Measurements from ENCODE around the gene TNFRSF12A. TPM values are rescaled to one million over a fixed set of nuclear protein-coding genes. Genes with fewer than 3 reads are reported as not detected.
A peak's percentile ranks its signal among the peaks of the same experiment; 100 is the strongest.

The TNFRSF12A gene
- total RNA-seq, 2 experiments from 2014 or later, result 6.1 to 7.5 TPM

DNA sequence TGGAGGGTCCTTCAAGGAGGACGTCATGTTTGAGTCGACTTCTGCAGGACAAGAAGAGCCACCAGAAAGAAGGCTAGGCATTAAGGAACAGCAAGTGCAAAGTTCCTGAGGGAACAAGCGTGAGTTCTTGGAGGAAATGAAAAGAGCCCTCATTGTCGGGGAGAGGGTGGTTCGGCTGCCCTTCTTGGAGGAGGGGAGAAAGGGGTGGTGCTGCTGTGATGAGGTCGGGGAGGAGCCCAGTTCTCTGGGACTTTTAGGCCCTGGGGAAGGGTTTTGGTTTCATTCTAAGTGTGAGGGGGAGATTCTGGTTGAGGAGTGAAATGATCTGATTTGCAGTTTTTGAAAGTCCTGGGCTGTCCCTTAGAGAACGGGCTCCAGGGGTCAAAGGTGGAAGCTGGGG is 12.5 kb downstream of the TNFRSF12A start:
- H3K27me3 Mint-ChIP-seq, result peaks cover 61% of the 10 kb centered on the region
- ChIA-PET POLR2A (interaction anchor here (1.1 to 9.3 kb wide), 6 partner anchors 9 to 43 kb away, joined by 3 to 72 read pairs (median 4); partner anchors contain the start of genes HCFC1R1, IL32, MMP25 and THOC6), CTCF (interaction anchor here (1.0 to 10.4 kb wide), 13 partner anchors 10 to 118 kb away, joined by 3 to 209 read pairs (median 15); partner anchors contain the start of genes CLDN6, HCFC1R1, MMP25 and PKMYT1)

GRCh38 chr16:3035289-3035971 is 15.3 kb downstream of the TNFRSF12A start:
- CTCF ChIA-PET, result interaction anchor here (1.2 to 10.4 kb wide), 7 partner anchors 12 to 95 kb away, joined by 3 to 209 read pairs (median 6); partner anchors contain the start of genes CLDN6, HCFC1R1, THOC6 and TNFRSF12A
- Mint-ChIP-seq H3K36me3 (ENCODE audit: low read depth) (no peaks in the 10 kb centered on the region), H3K4me1 (peaks cover 24% of the 10 kb centered on the region), H3K9me3 (no peaks in the 10 kb centered on the region), H3K4me3 (no peak overlapping the region), H3K27me3 (peaks cover 69% of the 10 kb centered on the region), H3K27ac (no peak overlapping the region)
- DNase-seq, result no peak
- POLR2A ChIA-PET, result interaction anchor here (0.8 to 9.3 kb wide), 5 partner anchors 8 to 100 kb away, joined by 3 to 72 read pairs (median 6); partner anchors contain the start of genes MMP25 and ZNF213

More for the DNA sequence above, 12.5 kb downstream of the TNFRSF12A start:
- H3K9me3 Mint-ChIP-seq, result no peaks in the 10 kb centered on the region
- H3K4me3 Mint-ChIP-seq, result no peak overlapping the region
- no peak overlapping the region for H3K27ac Mint-ChIP-seq
- DNase-seq, result no peak
- peaks cover 44% of the 10 kb centered on the region for H3K4me1 Mint-ChIP-seq
- no peaks in the 10 kb centered on the region for H3K36me3 Mint-ChIP-seq (ENCODE audit: low read depth)

GRCh38 chr16:3035972-3036725 is 16.0 kb downstream of the TNFRSF12A start:
- no peak overlapping the region for H3K4me3 Mint-ChIP-seq
- no peaks in the 10 kb centered on the region for H3K9me3 Mint-ChIP-seq
- H3K27ac Mint-ChIP-seq, result no peak overlapping the region
- no peaks in the 10 kb centered on the region for H3K36me3 Mint-ChIP-seq (ENCODE audit: low read depth)
- ChIA-PET CTCF (interaction anchor here (0.9 to 10.4 kb wide), 6 partner anchors 8 to 94 kb away, joined by 3 to 209 read pairs (median 12); partner anchors contain the start of gene ZNF213), POLR2A (interaction anchor here (1.3 to 9.3 kb wide), 3 partner anchors 8 to 23 kb away, joined by 6 to 72 read pairs (median 58); partner anchors contain the start of gene MMP25)
- H3K4me1 Mint-ChIP-seq, result peaks cover 24% of the 10 kb centered on the region
- peaks cover 68% of the 10 kb centered on the region for H3K27me3 Mint-ChIP-seq
- DNase-seq, result no peak

- H3K4me1 Mint-ChIP-seq, result peaks cover 22% of the 10 kb centered on the region
- POLR2A ChIA-PET, result interaction anchor here (0.6 to 9.3 kb wide), 2 partner anchors 12 to 93 kb away, joined by 3 to 72 read pairs; no protein-coding TSS in a partner anchor
- DNase-seq, result no peak
- CTCF ChIA-PET, result interaction anchor here (0.9 to 3.6 kb wide), 3 partner anchors 9 to 80 kb away, joined by 3 to 20 read pairs (median 4); no protein-coding TSS in a partner anchor
- no peak within 1 kb of the TSS for H3K4me3 Mint-ChIP-seq
- H3K9me3 Mint-ChIP-seq, result no peaks in the 10 kb centered on the region
- peaks cover 68% of the 10 kb centered on the region for H3K27me3 Mint-ChIP-seq
- no peak within 1 kb of the TSS for H3K27ac Mint-ChIP-seq
- no peaks in the 10 kb centered on the region for H3K36me3 Mint-ChIP-seq (ENCODE audit: low read depth)
Observed at GRCh38 chr16:3036726-3037315, 16.7 kb downstream of the TNFRSF12A start, which contains the start of gene BICDL2. Gene BICDL2 (minus strand): TSS chr16:3036944. CDS start chr16:3035496, 1,448 bp downstream.

- Mint-ChIP-seq H3K9me3 (no peaks in the 10 kb centered on the region), H3K4me1 (peaks cover 15% of the 10 kb centered on the region), H3K4me3 (no peak overlapping the region), H3K36me3 (ENCODE audit: low read depth) (no peaks in the 10 kb centered on the region), H3K27me3 (peaks cover 54% of the 10 kb centered on the region), H3K27ac (no peak overlapping the region)
- ChIA-PET CTCF (interaction anchor here (0.6 to 3.6 kb wide), 6 partner anchors 10 to 130 kb away, joined by 3 to 20 read pairs (median 3); no protein-coding TSS in a partner anchor), POLR2A (interaction anchor here (1.2 to 2.4 kb wide), 5 partner anchors 9 to 18 kb away, joined by 4 to 9 read pairs (median 5); partner anchors contain the start of genes HCFC1R1 and TNFRSF12A)
- no peak for DNase-seq
Observed at GRCh38 chr16:3038256-3038655, 18.1 kb downstream of the TNFRSF12A start.

- ChIA-PET POLR2A (interaction anchor here (0.8 to 2.4 kb wide), 7 partner anchors 10 to 20 kb away, joined by 3 to 9 read pairs (median 5); partner anchors contain the start of genes HCFC1R1 and TNFRSF12A), CTCF (interaction anchor here (0.7 to 3.6 kb wide), 5 partner anchors 9 to 130 kb away, joined by 3 to 20 read pairs (median 3); no protein-coding TSS in a partner anchor)
- Mint-ChIP-seq H3K9me3 (no peaks in the 10 kb centered on the region), H3K4me3 (no peak overlapping the region), H3K36me3 (ENCODE audit: low read depth) (no peaks in the 10 kb centered on the region), H3K4me1 (peaks cover 18% of the 10 kb centered on the region), H3K27me3 (peaks cover 52% of the 10 kb centered on the region), H3K27ac (no peak overlapping the region)
- no peak for DNase-seq
Observed at GRCh38 chr16:3038896-3039295, 18.7 kb downstream of the TNFRSF12A start.

GRCh38 chr16:3042376-3042775 is 22.2 kb downstream of the TNFRSF12A start:
- Mint-ChIP-seq H3K9me3 (no peaks in the 10 kb centered on the region), H3K27ac (no peak overlapping the region), H3K4me1 (peaks cover 28% of the 10 kb centered on the region), H3K27me3 (peaks cover 48% of the 10 kb centered on the region), H3K4me3 (no peak overlapping the region), H3K36me3 (ENCODE audit: low read depth) (peaks cover 11% of the 10 kb centered on the region)
- ChIA-PET POLR2A (interaction anchor here (0.7 to 5.2 kb wide), 5 partner anchors 11 to 33 kb away, joined by 3 to 58 read pairs (median 3); partner anchors contain the start of gene IL32), CTCF (interaction anchor here (0.8 to 3.2 kb wide), 6 partner anchors 10 to 89 kb away, joined by 3 to 40 read pairs (median 6); no protein-coding TSS in a partner anchor)
- DNase-seq, result no peak

DNA sequence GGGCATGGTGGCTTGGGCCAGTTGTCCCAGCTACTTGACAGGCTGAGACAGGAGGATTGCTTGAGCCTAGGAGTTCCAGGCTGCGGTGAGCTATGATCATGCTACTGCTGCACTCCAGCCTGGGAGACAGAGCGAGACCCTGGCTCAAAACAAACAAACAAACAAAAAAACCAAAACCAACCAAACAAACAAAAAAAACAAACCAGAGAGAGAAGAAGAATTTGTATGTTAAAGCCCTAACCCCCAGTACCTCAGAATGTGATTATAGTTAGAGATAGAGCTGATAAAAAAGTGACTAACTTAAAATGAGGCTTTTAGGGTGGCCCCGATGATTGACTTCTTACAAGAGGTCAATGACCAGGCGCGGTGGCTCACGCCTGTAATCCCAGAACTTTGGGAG is 24.5 kb downstream of the TNFRSF12A start:
- H3K27me3 Mint-ChIP-seq, result peaks cover 27% of the 10 kb centered on the region
- peak overlapping the region; percentile 57 for H3K27ac Mint-ChIP-seq
- DNase-seq, result no peak
- peaks cover 46% of the 10 kb centered on the region for H3K4me1 Mint-ChIP-seq
- peak overlapping the region; percentile 85 for H3K4me3 Mint-ChIP-seq
- POLR2A ChIA-PET, result interaction anchor here (0.6 to 8.7 kb wide), 8 partner anchors 12 to 472 kb away, joined by 3 to 65 read pairs (median 20); partner anchors contain the start of gene IL32
- H3K9me3 Mint-ChIP-seq, result no peaks in the 10 kb centered on the region
- peaks cover 29% of the 10 kb centered on the region for H3K36me3 Mint-ChIP-seq (ENCODE audit: low read depth)
- CTCF ChIA-PET, result interaction anchor here (1.0 to 2.6 kb wide), 6 partner anchors 11 to 83 kb away, joined by 4 to 15 read pairs (median 11); no protein-coding TSS in a partner anchor

GRCh38 chr16:3045758-3046640 is 25.8 kb downstream of the TNFRSF12A start, which contains the start of gene MMP25:
Gene MMP25 (plus strand): TSS chr16:3046561. CDS start chr16:3046918, 357 bp downstream.
- Mint-ChIP-seq H3K27ac (peak within 1 kb of the TSS; percentile 87), H3K4me1 (peaks cover 57% of the 10 kb centered on the region), H3K4me3 (peak within 1 kb of the TSS; percentile 85), H3K36me3 (ENCODE audit: low read depth) (peaks cover 40% of the 10 kb centered on the region), H3K9me3 (no peaks in the 10 kb centered on the region), H3K27me3 (peaks cover 23% of the 10 kb centered on the region)
- peak; percentile 44 for DNase-seq
- ChIA-PET POLR2A (interaction anchor here (1.0 to 8.7 kb wide), 5 partner anchors 11 to 84 kb away, joined by 4 to 65 read pairs (median 39); partner anchors contain the start of gene IL32), CTCF (interaction anchor here (1.0 to 2.6 kb wide), 6 partner anchors 12 to 82 kb away, joined by 3 to 15 read pairs (median 11); no protein-coding TSS in a partner anchor)

DNA sequence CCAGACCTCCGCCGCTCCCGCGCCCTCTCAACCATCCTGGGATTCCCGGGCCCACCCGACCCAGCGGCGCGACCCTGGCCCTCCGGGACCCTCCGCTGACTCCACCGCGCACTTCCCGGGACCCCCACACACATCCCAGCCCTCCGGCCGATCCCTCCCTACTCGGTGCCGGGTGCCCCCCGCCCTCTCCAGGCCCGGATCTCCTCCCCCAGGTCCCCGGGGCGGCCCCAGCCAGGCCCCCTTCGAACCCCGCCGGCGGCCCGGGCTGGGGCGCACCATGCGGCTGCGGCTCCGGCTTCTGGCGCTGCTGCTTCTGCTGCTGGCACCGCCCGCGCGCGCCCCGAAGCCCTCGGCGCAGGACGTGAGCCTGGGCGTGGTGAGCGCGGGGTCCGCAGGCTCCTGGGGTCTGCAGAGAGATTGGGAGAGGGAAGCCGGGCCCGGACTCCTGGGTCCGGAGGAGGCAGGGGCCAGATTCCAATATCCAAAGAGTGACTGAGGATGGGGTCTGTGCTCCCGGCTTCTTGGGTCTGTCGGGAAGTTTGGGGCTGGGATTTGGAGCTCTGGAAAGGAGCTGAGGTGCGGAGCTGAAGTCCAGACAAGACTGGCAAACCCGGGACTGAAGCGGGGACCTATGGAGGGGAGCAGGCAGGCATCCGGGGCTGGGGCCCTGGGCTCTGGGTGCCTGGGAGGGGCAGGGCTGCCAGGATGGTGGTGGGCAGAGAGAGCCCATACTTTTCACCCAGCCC is 26.6 kb downstream of the TNFRSF12A start:
- POLR2A ChIA-PET, result interaction anchor here (0.6 to 8.7 kb wide), 11 partner anchors 9 to 111 kb away, joined by 3 to 72 read pairs (median 9); partner anchors contain the start of genes HCFC1R1, IL32, PKMYT1 and THOC6

More for the DNA sequence above, 26.6 kb downstream of the TNFRSF12A start:
- DNase-seq, result peak; percentile 48
- peaks cover 66% of the 10 kb centered on the region for H3K4me1 Mint-ChIP-seq
- H3K4me3 Mint-ChIP-seq, result peak overlapping the region; percentile 85
- peaks cover 21% of the 10 kb centered on the region for H3K27me3 Mint-ChIP-seq
- no peaks in the 10 kb centered on the region for H3K9me3 Mint-ChIP-seq
- peak overlapping the region; percentile 87 for H3K27ac Mint-ChIP-seq
- H3K36me3 Mint-ChIP-seq (ENCODE audit: low read depth), result peaks cover 47% of the 10 kb centered on the region
- CTCF ChIA-PET, result interaction anchor here (0.8 to 5.8 kb wide), 5 partner anchors 12 to 88 kb away, joined by 3 to 38 read pairs (median 5); partner anchors contain the start of gene ZNF213

Measured in activated CD4-positive, alpha-beta memory T cell treated with anti-CD3 and anti-CD28 coated beads, Interleukin-2, amount 10 ng/mL, durations not matched to agents 7 days and 5 days (primary cell).